ENCODE measurements around the gene TWIST2. TPM values are rescaled to one million over a fixed set of nuclear protein-coding genes. Genes with fewer than 3 reads are reported as not detected.

The TWIST2 gene
- total RNA-seq, 1 experiment from 2014 or later = 0.22 TPM

GRCh38 chr2:238930216-238930615 lies 82.3 kb downstream of the TWIST2 start:
- peaks cover 30% of the 10 kb centered on the region for H3K27me3 Mint-ChIP-seq (ENCODE audit: low read depth)
- Histone ChIP-seq H3K23ac (ENCODE audit: insufficient read length, low read depth, low read length) (no peak overlapping the region), H3K14ac (ENCODE audit: insufficient read depth, low read length) (no peak overlapping the region), H4K8ac (replicated peaks; ENCODE audit: insufficient read length, low read depth, low read length) (no peak overlapping the region), H2AFZ (ENCODE audit: low read length) (no peak overlapping the region), H2BK120ac (ENCODE audit: low read depth, low read length, poor library complexity, severe bottlenecking) (no peak overlapping the region), H3K56ac (ENCODE audit: insufficient read length, low read depth, low read length) (no peak overlapping the region), H4K20me1 (ENCODE audit: control insufficient read depth, insufficient read depth, insufficient read length) (no peaks in the 10 kb centered on the region), H3K79me2 (ENCODE audit: insufficient read depth, low read length) (no peaks in the 10 kb centered on the region), H3K27me3 (ENCODE audit: insufficient read depth, low read length) (no peaks in the 10 kb centered on the region), H3K18ac (ENCODE audit: insufficient read length, low read depth, low read length) (no peak overlapping the region), H3K27ac (ENCODE audit: insufficient read length, low read depth, low read length) (no peak overlapping the region), H3K9me3 (ENCODE audit: control insufficient read depth, low read depth, low read length) (no peaks in the 10 kb centered on the region), H4K91ac (ENCODE audit: insufficient read length, low read depth, low read length) (no peak overlapping the region), H2BK15ac (ENCODE audit: low read depth, low read length) (no peak overlapping the region), H3K4me1 (ENCODE audit: insufficient read depth, low read length) (no peaks in the 10 kb centered on the region), H3K79me1 (ENCODE audit: insufficient read depth, low read depth, low read length, poor library complexity, severe bottlenecking) (no peaks in the 10 kb centered on the region), H2BK20ac (ENCODE audit: low read depth, low read length, poor library complexity, severe bottlenecking) (no peak overlapping the region), H3K9ac (ENCODE audit: extremely low read depth, insufficient read length, low read length) (no peak overlapping the region), H2BK12ac (ENCODE audit: insufficient read length, low read depth, low read length) (no peak overlapping the region), H2AK5ac (ENCODE audit: insufficient read length, low read length) (no peak overlapping the region), H4K5ac (ENCODE audit: insufficient read length, low read depth, low read length) (no peak overlapping the region), H3K23me2 (ENCODE audit: insufficient read length, low read depth, low read length, poor library complexity, severe bottlenecking) (no peaks in the 10 kb centered on the region), H2BK5ac (ENCODE audit: insufficient read length, low read length) (no peak overlapping the region), H3K4me2 (ENCODE audit: insufficient read depth, insufficient read length, low read length) (no peak overlapping the region), H3K4ac (ENCODE audit: low read depth, low read length) (no peak overlapping the region), H3T11ph (ENCODE audit: low read length) (no peak overlapping the region)
- TF ChIP-seq CTCF (conservative IDR thresholded peaks at IDR 0.05) = no peak
- no peaks in the 10 kb centered on the region for H3K4me1 Mint-ChIP-seq
- H3K27ac Mint-ChIP-seq = no peak overlapping the region
- H3K9me3 Mint-ChIP-seq = no peaks in the 10 kb centered on the region; a peak in 1 of 5 replicates
- no peak overlapping the region for H3K4me3 Mint-ChIP-seq
- peak; percentile 12 for DNase-seq
- WGBS (ENCODE audit: extremely low coverage, insufficient read length, low lambda C conversion rate) = no CpG with 5 or more reads among the region's 6 CpGs
- no peaks in the 10 kb centered on the region for H3K36me3 Mint-ChIP-seq (ENCODE audit: insufficient read depth in 1 of 3, low read depth in 3 of 3)

Data from H9 (cell line).